ENCODE results near the gene BCL2L11.

DNA sequence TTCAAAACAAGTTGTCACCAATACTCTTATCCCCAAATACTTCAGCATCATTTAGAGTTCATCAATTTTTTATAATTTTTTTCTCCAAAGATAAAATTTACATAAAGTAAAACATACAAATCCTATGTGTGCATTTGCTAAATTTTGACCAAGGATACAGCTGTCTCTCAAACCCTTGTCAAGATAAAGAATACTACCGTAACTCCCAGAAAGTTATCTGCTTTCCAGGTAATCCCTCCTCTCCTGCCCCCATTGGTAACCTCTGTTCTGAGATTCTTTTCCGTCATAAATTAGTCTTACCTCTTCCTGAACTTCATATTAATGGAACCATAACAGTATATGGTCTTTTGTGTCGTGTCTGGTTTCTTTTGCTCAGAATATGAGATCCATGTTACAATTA, 49.2 kb downstream of the BCL2L11 start:
- no peak for TF ChIP-seq EZH2 (IDR thresholded peaks at IDR 0.05; ENCODE audit: borderline replicate concordance)
- TF ChIP-seq CTCF (IDR thresholded peaks at IDR 0.05; ENCODE audit: poor library complexity) = no peak
- no peak for TF ChIP-seq EZH2phosphoT487 (IDR thresholded peaks at IDR 0.05; ENCODE audit: low read depth, severe bottlenecking, unreplicated experiment)

All from hepatocyte (in vitro differentiated cells).